GM19035 (cell line): Measurements from ENCODE around the gene SCUBE3.

Experiments used
- ATAC-seq: cut with Tn5 transposase; IDR thresholded peaks from one replicate; pipeline ENCODE4 v1.9.1; 2021; ENCODE audit not compliant: unreplicated experiment

SCUBE3 gene

DNA sequence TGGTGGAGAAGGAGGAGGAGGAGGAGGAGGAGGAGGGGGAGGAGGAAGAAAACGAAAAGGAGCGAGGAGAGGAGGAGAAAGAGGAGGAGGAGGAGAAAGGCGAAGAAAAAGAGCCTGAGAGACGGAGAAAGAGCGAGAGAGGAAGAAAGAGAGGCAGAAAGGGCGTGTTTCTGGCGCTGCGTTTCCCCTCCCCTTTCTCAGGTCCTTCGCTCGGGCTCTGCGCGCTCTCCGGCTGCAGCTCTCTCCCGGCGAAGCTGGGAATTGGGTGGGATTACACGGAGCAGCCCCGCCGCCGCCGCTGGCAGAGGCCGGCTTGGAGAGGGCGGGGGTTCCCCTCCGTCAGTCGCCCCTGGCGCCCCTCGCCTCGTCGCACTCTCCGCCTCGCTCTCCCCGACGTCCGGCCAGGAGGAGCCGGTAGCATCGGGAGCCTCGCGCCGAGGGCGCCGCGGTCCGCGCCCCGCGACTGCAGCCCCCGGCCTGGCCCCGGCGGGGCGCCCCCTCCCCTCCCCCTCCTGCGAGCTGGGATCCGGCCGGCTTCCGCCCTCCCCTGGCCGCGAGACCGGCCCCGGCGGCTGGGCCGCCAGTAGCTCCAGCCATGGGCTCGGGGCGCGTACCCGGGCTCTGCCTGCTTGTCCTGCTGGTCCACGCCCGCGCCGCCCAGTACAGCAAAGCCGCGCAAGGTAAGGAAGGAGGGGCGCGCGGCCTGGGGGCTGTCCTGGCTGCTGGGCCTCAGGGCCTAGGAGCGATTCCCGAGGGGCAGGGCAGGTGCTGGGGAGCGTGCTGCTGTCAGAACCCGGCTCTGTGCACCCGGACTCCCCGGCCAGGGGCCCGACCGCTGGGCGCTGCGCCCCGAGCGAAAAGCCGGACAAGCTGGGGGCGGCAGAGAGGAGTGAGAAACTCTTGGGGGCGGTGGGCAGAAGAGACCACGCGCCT is at the start of gene SCUBE3:
Gene SCUBE3 (plus strand): TSS at position 133 of the 933 bp plus-strand sequence. CDS start 463 bp downstream, at position 596.
- ATAC-seq: no peak

DNA sequence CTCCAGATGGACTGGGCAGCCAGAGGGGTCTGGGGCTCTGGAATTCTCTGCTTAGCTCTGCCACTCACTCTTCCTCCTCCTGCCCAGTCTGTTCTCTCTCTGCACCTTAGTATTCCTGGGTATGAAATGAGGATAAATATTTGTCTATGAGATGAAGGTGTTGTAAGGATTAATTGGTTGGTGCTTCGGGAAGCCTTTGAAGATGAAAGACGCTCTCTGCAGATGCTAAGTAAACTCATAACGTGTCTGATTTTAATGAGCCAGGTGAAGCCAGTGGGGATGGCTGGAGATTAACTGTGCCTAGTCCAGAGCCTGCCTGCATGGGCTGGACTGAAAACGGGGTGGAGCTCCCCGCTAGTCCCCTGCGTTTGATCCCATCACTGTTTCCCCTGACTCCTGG is 49.5 kb upstream of the SCUBE3 start:
- ATAC-seq: no peak

DNA sequence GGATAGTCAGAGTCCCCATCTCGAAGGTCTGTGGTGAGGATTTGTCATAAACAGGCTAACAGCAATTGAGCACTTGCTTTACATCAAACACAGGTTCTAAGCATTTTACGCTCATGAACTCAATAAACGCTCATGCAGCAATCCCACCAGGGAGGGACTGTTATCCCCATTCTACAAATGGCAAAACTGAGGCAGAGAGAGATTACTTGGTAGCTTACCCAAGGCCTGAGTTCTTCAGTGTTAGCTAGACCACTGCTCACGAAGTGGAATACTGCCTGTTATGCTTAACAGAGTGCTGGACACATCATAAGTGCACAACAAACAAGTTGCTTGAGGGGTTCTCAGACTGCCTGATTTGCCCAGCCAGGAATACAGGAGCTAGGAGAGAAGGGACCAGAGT is 48.9 kb upstream of the SCUBE3 start:
- no peak for ATAC-seq

DNA sequence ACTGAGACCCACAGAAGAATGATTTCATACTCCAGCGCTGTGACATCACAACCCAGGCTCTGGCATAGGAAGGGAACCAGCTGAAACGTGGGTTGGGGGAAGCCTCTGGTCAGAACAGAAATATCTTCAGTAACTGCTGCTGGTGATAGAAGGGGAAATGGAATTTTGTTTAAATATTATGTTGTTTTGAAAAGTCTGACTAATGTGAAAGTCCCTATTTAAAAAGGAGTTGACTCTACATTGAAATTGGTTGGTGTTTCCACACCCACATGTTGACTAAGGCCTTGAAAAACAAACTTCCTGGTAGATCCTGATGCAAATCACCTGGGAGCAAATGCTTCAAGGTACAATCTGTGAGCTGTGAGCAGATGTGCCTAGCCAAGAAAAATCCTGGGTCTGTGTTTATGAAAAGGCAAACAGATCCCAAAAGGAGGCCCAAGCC is 48.1 kb upstream of the SCUBE3 start:
- no peak for ATAC-seq

DNA sequence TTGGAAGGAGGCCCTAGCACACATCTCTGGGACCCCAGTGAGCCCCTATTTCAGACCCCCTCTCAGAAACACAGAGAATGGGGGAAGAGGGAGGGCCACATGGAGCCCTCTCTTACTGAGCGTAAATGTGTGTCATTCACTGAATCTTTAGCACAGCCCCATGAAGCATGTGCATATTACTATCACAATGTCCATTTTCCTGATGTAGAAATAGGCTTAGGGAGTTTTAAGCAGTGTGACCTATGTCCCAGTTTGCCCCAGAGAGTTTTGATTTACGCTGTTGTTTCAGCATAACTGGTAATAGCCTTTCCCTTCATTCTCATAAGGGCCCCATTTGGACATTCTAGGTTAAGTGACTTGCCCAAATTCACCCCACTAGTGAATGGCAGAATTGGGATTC is 47.6 kb upstream of the SCUBE3 start:
- no peak for ATAC-seq

DNA sequence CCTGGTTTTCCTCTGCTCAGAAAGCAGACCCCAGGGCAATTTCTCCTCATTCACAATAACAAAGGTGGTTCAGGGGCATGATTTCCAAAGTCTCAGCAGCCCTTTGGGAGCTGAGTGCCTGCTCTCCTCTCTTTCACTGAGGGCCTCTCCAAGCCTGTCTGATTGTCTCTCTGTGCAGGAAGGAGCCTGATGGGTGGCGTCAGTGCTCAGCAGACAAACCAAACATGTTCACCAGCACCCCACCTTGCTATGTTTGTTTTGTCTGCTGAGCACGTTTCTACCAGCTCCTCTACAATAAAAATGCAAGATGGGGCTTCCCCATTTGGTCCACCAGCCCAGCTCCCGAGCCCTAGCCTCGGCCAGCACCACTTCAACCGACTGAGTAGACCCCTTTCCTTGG is 47.2 kb upstream of the SCUBE3 start:
- ATAC-seq: no peak

DNA sequence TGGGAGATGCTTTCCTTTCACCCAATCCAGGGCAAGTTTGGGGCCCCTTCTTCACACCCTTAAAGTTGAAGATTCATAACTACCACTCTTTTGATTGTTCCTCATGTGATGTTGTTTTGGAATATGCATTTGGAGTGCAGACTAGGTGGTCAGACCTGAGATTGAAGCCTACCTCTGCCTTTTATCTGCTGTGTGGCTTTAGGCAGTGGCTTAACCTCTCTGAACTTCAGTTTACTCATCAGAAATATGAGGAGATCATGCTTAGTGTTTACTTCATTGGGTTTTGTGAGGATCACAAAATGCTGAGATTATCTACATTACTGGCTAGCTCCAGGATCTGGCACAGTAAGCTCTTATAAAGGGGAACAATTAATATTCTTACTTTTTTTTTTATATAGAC is 46.3 kb upstream of the SCUBE3 start:
- ATAC-seq: no peak

DNA sequence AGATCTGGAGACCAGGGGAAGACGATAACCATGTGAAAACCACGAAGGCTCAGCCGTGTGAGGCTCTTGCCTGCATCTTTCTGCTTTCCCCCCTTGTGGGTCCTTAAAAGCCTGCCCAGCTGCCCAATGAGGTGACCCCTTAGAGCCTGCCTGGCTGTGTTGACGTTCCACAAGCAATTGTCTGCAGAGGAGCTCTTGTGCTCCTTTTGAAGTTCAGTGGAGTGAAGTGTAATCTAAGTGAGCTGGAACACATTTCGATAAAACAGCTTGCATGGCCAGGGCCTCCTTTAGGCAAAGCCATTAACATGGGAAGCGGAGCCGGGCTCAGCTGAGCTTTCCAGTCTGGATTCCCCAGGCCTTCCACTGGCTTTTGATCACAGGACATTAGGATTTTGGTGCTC is 45.3 kb upstream of the SCUBE3 start:
- no peak for ATAC-seq

DNA sequence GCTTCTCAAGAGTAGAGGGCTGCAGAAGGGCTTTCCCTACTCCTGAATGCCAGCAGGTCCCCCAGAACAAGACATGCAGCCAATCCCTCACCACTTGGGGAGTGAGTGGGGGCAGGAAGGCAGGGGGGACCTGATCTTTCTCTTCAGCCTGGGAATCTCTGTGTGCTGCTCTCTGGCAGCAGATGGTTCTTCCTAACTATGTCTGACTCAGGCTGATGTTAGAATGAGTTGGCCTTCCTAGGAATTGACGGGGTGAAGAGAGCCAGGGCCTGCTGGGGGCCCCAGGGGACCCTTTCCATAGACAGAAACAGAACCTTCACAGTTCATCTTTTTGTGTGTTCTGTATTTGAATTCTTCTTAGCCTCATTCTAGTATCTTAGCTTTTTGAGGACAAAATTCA is 43.6 kb upstream of the SCUBE3 start:
- no peak for ATAC-seq

DNA sequence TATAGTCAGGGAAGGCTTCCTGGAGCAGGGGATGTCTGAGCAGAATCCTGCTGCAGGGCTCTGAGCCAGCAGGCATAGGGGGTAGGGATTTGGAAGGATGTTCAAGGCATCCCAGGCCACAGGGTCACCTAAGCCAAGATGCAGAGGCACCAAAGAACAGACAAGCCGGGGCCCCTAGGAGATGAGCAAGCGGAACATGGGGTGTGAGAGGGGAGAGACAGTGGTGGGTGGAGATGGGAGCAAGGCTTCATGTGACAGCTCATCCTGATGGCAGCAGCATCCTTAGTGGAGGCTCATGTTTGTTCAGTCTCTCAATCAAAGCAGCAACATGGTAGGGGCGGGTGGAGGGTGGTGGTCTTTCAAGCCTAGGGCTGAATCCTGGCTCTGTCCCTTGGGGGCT is 42.9 kb upstream of the SCUBE3 start:
- no peak for ATAC-seq

DNA sequence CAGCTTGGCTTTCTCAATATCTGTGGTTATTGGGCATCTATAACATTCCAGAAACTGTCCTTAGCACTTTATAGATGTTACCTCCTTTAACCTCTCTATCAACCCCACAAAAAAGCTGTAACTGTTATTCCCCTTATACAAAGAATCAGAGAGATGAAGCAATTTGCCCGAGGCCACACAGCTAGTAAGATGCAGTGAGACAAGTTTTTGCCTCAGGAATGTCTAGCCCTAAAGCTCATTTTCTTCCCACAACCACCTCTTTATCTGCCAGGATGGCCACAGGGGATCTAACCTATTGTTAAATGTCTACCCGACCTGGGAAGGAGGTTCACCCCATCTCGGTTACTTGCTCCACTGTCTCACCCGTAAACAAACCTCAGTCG is 40.7 kb upstream of the SCUBE3 start:
- ATAC-seq: no peak

DNA sequence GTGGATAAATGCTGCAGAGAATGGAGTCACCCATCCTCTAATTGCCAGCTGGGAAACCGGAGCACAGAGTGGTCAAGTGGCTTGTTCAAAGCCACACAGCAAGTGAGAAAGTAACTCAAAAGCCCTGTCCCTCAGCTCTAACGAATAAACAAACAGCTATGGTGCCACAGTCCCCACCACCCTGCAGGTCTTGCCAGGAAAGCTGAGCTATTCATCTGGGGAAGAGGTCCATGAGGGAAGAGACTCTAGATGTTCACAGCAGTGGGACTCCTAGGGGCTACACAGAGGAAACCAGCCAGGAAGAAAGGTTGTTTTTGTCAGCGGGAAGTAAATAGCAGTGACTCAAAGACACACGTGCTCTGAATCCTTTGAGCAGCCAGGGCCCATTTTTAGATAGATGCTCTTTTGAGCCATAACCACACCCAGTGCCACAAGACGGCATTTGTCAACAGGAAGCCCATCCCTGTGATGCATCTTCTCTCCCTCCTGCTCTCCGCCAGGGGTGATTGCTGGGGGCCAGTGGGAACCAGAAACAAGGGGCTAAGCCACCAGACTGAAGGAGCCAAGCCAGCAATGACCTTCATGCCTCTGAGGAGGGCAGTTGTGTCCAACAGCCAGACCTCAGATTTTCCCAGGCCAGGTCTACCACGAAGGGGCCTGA is 40.2 kb upstream of the SCUBE3 start:
- ATAC-seq: no peak

DNA sequence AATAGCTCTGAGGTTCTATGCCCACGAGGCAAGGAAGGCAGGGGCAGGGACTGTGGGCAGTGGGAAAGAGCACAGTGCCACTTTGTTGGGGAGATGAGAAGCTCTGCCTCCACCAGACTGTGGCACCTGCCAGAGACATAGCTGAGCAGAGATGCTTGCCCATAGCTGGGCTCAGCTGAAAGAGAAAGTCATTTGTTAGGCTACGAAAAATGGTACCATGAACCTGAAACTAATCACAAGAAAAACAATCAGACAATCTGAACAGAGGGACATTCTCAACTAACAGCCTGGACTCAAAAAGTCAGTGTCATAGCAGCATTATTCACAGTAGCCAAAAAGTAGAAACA is 39.7 kb upstream of the SCUBE3 start:
- ATAC-seq: no peak

DNA sequence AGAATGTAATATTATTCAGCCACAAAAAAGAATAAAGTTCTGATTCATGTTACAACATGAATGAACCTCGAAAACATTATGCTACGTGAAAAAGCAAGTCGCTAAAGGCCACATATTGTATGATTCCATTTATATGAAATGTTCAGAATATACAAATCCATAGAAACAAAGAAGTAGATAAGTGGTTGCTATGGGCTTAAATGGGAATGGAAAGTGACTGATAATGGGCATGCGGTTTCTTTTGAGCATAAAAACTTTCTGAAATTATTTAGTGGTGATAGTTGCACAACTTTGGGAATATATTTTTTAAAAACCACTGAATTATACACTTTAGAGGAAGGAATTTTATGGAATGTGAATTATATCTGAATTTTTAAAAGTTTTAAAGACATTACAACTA is 39.3 kb upstream of the SCUBE3 start:
- ATAC-seq: no peak

DNA sequence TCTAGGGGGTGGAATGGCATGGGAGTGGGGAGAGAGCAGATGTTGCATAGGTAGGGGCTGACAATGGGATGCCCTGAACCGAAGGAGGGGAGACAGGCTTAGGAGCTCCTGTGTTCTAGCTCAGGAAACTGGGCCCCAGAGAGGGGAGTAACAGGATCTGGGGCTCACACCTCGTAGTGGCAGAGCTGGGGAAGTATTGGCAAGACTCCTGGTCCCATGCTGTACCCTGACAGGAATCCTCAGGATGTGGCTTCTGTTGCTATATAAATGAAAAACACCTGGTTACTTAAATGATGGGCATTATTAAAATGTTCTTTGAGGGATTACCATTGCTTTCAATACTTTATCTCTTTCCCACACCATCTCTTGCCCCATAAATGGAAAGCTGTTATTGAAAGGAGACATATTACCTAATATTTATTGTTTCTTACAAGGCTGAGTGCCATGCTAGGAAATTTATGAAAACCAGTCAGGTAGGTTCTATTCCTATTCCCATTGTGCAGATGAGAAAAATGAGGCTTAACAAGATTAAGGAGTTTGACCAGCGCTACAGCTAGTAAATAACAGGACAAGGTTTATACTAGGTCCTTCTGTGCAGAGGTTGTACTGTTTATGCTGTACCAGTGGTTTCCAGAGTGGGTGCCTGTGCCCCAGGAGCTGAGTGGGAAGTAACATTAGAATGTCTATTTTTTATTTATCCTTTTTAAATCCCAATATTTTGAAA is 37.3 kb upstream of the SCUBE3 start:
- no peak for ATAC-seq

DNA sequence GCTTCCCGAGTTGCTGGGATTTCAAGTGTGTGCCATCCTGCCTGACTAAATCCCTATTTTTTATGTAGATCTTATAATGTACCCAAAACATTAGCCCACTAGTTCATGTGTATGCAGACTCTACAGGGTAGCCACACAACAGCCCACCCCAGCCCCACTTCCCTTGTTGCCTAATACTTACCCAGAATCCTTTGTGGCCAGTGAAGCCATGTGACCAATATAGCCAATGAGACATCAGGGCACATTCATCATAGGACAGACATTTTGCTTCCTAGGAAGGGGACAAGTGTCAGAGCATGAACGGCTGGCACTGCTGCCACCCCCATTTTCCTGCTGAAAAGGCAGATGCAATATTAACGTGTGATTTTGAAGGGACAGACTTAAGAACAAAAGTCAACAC is 36.6 kb upstream of the SCUBE3 start:
- ATAC-seq: no peak

DNA sequence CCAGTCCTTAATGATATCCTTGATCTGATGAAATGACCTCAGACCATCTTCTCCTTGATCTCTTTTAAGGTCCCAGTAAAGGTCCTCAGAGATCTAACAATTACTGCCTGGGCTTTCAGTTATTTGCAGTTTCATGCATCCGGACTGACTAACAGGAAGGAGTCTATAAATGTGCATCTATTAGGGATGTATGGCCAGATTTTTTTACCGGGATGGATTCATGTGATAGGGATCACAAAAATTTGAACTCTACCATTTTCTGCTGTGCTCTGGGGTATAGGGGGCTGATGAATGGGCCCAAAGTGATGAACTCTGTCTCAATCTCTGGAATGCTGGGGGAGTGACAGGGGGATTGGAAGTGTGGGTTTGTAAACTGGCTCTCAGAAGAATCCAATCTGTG is 36.2 kb upstream of the SCUBE3 start:
- no peak for ATAC-seq

DNA sequence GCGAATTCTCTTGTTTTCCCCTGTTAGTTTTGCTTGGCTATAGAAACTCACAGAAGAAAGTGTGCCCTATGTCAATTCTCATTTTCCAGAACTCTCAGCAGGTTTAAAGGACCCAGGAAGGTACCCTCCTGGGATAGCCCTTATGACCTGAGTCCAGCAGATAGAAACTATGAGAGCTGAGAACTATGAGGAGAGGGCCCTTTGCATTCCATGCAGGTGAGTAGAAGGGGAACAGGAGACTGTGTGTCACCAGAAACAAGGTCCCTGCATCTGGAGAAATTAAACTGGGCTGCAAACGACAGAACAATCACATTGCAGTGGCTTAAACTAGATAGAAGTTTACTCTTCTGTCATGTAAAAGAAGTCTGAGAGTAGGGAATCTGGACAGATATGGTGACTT is 35.7 kb upstream of the SCUBE3 start:
- no peak for ATAC-seq

DNA sequence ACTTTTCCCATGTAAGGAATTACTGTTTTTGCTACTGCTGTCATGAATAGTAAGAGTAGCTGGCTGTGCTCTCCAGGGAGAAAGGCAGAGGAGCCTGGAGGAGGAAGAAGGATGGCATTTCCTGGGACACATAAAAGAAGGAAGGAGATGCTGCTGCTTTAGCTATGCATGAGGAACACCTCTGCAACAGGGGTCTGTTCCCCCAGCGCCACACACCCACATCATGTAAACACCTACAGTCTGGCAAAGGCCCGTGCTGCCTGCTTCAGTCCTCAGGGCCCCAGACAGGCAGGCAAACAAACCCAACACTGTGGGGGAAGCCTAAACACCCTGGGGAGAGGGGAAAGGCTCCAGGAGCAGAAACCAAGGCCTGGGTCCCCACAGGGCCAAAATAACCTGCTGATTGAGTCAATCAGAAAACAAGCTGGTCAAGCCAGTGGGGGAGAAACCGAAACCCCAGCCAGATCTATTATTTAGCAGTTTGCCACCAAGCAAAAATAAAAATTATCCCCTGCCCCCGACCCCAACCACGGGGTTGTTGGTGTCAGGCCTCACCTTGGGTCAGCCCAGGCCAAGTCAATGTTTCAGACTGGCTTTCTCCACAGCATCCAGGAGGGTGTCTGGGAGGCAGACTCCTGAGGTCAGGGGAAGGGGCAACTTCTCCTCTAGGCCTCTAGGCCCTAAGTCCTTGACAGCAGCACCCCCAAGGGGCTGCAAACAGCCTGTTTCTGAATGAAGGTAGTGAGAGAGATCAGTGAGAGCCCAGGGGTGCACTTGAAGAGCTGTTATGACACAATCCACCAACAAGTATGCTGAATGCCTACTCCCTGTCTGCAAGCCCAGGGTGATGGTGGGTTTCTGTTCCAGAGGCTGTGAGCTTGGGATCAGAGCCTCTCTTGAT is 34.6 kb upstream of the SCUBE3 start:
- ATAC-seq: no peak

DNA sequence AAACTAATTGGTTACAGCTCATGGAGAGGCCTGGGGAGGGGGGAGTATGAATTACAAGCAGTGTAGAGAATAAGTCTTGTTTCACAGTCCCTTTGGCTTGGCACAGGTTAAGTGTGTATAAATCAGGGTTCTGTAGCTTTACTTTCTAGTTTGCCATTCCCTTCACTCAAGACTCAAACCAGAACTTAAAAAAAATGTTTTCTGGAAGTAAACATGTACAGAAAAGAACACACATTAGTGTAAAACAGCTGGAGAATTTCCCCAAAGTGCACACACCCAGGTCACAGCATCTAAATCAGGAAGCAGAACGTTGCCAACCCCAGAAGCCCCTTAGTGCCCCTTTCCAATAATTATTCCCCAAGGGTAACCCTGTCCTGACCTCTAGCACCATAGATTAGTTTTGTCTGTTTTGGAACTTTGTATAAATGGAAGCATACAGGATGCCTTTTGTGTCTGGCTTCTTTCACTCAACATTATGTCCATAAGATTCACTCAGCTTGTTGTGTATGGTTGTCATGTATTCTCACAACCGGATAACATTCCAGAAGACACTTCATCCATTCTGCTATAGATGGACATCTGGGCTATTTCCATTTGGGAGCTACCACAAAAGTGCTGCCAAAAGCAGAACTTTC is 33.7 kb upstream of the SCUBE3 start:
- no peak for ATAC-seq
